Uterus (tissue), 4 donors: ENCODE data around the gene TRABD2B. TPM values are rescaled to one million over a fixed set of nuclear protein-coding genes. Genes with fewer than 3 reads are reported as not detected.

Experiments
- DNase-seq, 2 donors: peaks; one replicate each; pipeline ENCODE4 v3.0.0-alpha.2; 2019 to 2020
- H3K27ac ChIP-seq, 2 donors: fragments of 200-600 bp; sonication (generic); 1 replicate in 1 of 2; 2 replicates in 1 of 2; pipeline ENCODE4 v1.5.1; 2016 to 2018
- H3K27me3 ChIP-seq, 2 donors: fragments of 200-600 bp; sonication (generic); one replicate each; pipeline ENCODE4 v1.5.1; 2018 to 2019; ENCODE audit warnings: control low read depth in 1 of 2
- H3K36me3 ChIP-seq, 2 donors: fragments of 200-600 bp; sonication (generic); one replicate each; pipeline ENCODE4 v1.5.1; 2019; ENCODE audit warnings: control low read depth in 1 of 2
- H3K4me1 ChIP-seq, 2 donors: fragments of 200-600 bp; sonication (generic); one replicate each; pipeline ENCODE4 v1.5.1; 2018 to 2019; ENCODE audit warnings: control low read depth in 1 of 2
- H3K4me3 ChIP-seq, 2 donors: fragments of 200-600 bp; sonication (generic); 1 replicate in 1 of 2; 2 replicates in 1 of 2; pipeline ENCODE4 v1.5.1; 2018 to 2019; ENCODE audit warnings: mild to moderate bottlenecking in 1 of 2
- H3K9me3 ChIP-seq, 2 donors: fragments of 200-600 bp; sonication (generic); one replicate each; pipeline ENCODE4 v1.5.1; 2019; ENCODE audit warnings: control low read depth in 1 of 2
- CTCF ChIP-seq, 4 experiments: fragments of 200-600 bp in 2 of 4; fragments of 450-650 bp in 2 of 4; sonication (generic) in 2 of 4; IDR thresholded peaks; one replicate each; pipeline ENCODE4 v1.5.1; 2016 to 2019; ENCODE audit warnings: antibody characterized with exemption in 4 of 4, mild to moderate bottlenecking in 2 of 4, moderate library complexity in 1 of 4
- POLR2A ChIP-seq, 2 donors: fragments of 450-650 bp; IDR thresholded peaks; one replicate each; pipeline ENCODE4 v1.6.1; 2016; ENCODE audit warnings: antibody characterized with exemption in 2 of 2, mild to moderate bottlenecking in 1 of 2, moderate library complexity in 1 of 2
- intact Hi-C: fragments of 100-400 bp; cut with DNase I; formaldehyde crosslinking; loops from one replicate; pipeline ENCODE4 v1.15.1; 2023; ENCODE audit warnings: low total_unique reads
- total RNA-seq, 4 donors: library from RNA; depleted of rRNA in 3 of 4; stranded (reverse); fragments of >200 nt in 3 of 4; gene quantifications; one replicate each; pipeline versions ENCODE4 v1.1.0 to v1.2.4, GENCODE V29; 2014 to 2023
- donor health status: DM: yes; HTN: yes; CAD: no.

Gene TRABD2B
- total RNA-seq, 4 donors from 2014 or later = under 0.01 to 1.6 (median 1.0) TPM

DNA sequence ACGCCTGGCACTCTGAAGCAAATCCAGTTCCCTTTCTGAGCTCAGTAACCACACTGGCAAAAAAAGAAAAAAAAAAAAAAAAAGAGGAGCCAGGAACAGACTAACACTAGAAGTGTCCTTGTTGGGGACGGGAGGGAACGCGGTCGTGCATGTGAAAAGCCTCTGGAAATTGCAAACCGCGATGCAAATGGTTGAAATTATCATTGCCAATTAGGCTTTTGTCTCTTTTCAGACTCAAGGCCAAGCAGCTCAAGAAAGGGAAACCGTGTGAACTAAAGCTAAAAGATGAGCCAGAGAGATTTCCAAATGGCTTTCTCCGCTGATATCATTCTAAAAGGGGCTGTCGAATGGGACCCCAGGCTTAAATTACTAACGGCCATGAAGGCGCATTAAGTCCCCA, 13.5 kb downstream of the TRABD2B start:
- no peak for TF ChIP-seq POLR2A (IDR thresholded peaks at IDR 0.05)
- no peak for TF ChIP-seq CTCF (IDR thresholded peaks at IDR 0.05)
- Histone ChIP-seq H3K27me3 (no peaks in the 10 kb centered on the region), H3K4me1 (no peaks in the 10 kb centered on the region), H3K27ac (no peak overlapping the region), H3K4me3 (no peak overlapping the region), H3K9me3 (no peaks in the 10 kb centered on the region), H3K36me3 (no peaks in the 10 kb centered on the region)
- intact Hi-C loops = no loop called here
- DNase-seq = no peak

GRCh38 chr1:47981667-47982350, 15.4 kb downstream of the TRABD2B start:
- Histone ChIP-seq H3K4me1 (no peaks in the 10 kb centered on the region), H3K9me3 (no peaks in the 10 kb centered on the region), H3K4me3 (no peak overlapping the region), H3K27me3 (no peaks in the 10 kb centered on the region), H3K27ac (no peak overlapping the region), H3K36me3 (no peaks in the 10 kb centered on the region)
- intact Hi-C loops = no loop called here
- TF ChIP-seq POLR2A (IDR thresholded peaks at IDR 0.05) = no peak
- TF ChIP-seq CTCF (IDR thresholded peaks at IDR 0.05) = no peak
- DNase-seq = no peak

DNA sequence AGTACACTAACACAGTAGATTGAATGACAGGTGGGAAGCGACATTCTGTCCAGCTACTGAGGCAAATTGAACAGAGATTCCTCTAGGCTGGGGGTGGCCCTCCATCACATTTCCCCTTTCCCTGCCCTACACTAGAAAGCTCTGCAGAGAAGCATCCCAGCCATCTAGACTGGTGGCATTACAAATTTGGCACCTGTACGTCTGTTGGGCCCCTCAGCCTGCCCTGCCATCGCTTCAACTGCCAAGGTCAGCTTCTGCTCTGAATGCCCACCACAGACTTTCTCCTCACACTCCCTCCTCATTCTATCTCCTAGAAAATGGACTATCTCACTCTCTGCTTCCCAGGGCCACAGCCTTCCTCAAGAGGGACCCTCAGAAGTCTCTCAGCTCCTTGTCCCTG, 16.7 kb downstream of the TRABD2B start:
- TF ChIP-seq POLR2A (IDR thresholded peaks at IDR 0.05) (no peak), CTCF (IDR thresholded peaks at IDR 0.05) (no peak)
- intact Hi-C loops = no loop called here
- no peak for DNase-seq
- no peaks in the 10 kb centered on the region for H3K9me3 ChIP-seq
- no peak overlapping the region for H3K4me3 ChIP-seq
- H3K4me1 ChIP-seq = no peaks in the 10 kb centered on the region
- no peaks in the 10 kb centered on the region for H3K27me3 ChIP-seq
- H3K27ac ChIP-seq = no peak overlapping the region
- no peaks in the 10 kb centered on the region for H3K36me3 ChIP-seq

DNA sequence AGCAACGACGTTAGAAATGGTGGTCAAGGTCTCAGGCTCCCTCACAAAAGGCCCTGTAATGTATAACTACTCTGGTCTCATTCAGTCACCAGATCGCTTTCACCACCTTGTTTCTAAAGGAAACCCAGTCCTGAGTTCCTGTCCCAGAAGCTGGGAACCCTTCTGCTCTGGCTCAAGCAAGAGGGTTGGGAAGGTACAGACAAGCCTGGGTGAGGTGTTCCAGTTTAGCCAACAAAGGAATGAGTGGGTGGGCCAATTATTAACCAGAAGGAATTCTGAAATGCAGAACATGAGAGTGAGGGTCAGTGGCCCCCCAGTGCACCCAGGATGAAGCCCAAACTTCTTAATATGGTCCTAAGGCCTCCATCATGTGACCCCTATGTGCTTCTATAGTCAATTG, 17.5 kb downstream of the TRABD2B start:
- DNase-seq = no peak
- TF ChIP-seq CTCF (IDR thresholded peaks at IDR 0.05) (no peak), POLR2A (IDR thresholded peaks at IDR 0.05) (no peak)
- no peak overlapping the region for H3K4me3 ChIP-seq
- intact Hi-C loops = no loop called here
- no peak overlapping the region for H3K27ac ChIP-seq
- no peaks in the 10 kb centered on the region for H3K36me3 ChIP-seq
- H3K4me1 ChIP-seq = no peaks in the 10 kb centered on the region
- H3K27me3 ChIP-seq = no peaks in the 10 kb centered on the region
- H3K9me3 ChIP-seq = no peaks in the 10 kb centered on the region

- Histone ChIP-seq H3K27ac (no peak overlapping the region), H3K4me1 (no peaks in the 10 kb centered on the region), H3K27me3 (no peaks in the 10 kb centered on the region), H3K36me3 (no peaks in the 10 kb centered on the region), H3K9me3 (no peaks in the 10 kb centered on the region), H3K4me3 (no peak overlapping the region)
- intact Hi-C loops = no loop called here
- TF ChIP-seq CTCF (IDR thresholded peaks at IDR 0.05) (no peak), POLR2A (IDR thresholded peaks at IDR 0.05) (no peak)
- DNase-seq = no peak
These were observed 18.7 kb downstream of the TRABD2B start for GRCh38 chr1:47978486-47978885.
